Stimulated activated CD8-positive, alpha-beta memory T cell treated with anti-CD3 and anti-CD28 coated beads, Interleukin-4, amount 100 ng/mL, for 24 hours (primary cell): Measurements from ENCODE around the gene FGGY.
"Not testable (repeated sequence)": the region's sequence is repeated elsewhere in the genome, so short reads cannot be mapped to it uniquely, and the experiment has no call there.

Experiments used
- DNase-seq: peaks from one replicate; pipeline ENCODE4 v3.0.0-alpha.2; 2020; ENCODE audit warnings: low read depth

Gene FGGY

DNA sequence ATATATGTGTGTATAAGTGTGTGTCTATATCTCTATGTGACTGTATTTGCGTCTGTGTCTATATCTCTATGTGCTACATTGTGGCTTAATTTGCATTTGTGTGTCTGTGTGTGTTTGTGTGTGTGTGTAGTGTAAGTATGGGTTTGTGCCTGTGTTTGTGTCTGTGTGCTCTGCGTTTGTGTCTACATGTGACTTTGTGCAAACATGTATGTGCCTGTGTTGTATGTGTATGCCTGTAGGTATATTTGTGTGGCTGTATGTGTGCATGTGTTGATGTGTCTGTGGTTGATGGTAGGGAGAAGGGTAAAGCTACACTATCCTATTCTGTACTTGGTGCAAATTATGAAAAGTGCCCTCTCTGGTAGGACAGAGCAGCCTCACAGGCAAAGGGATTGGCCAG, 7.3 kb upstream of the FGGY start:
- no peak for DNase-seq

GRCh38 chr1:59290193-59290949, 6.5 kb upstream of the FGGY start:
- DNase-seq: no peak

DNA sequence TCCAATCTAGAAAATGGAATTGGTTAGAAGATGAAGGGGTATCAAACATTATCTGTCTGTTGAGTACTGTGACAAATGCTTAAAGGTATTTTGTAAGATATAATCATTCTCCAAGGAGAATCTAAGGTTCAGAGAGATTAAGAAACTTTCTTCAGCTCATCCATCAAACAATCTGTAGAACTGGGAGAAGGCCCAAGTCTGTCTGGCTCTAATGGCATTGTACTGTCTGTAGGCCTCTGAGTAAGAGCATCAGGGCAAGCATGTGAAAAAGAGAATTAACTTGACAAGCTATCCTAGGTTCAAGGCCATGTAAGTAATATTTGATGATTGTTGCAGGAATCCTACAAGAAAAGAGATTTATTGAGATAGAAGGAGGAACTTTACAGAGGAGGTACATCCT, 5.3 kb upstream of the FGGY start:
- no peak for DNase-seq

DNA sequence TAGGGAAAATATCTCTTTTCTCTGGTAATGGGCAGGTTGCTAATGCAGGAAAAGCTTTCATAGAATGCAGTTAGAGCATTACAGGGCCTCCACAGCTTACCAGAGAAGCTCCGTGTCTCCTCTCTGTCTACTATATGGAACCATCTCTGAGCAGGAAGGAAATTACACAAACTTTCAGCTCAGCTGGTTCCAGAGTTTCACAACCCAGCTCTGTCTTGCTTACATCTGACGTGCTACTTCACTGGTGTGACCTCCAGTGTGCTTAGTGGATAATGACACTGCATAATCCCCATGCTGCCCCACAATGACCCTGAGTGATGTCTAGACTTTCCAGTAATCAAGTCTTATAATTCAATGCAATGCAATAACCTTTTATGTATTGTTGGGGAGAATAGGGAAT, 4.3 kb upstream of the FGGY start:
- no peak for DNase-seq

DNA sequence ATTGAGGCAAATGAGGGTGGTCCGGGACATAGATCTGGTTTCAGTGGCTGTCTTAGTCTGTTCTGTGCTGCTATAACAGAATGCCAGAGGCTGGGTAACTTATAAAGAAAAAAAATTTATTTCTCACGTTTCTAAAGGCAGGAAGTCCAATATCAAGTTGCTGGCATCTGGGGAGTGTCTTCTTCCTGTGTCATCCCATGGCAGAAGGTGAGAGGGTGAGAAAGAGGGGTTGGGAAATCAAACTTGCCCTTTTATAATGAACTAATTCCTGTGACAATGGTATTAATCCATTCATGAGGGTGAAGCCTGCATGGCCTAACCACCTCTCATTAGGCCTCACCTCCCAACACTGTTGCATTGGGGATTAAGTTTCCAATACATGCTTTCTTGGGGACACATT, 3.7 kb upstream of the FGGY start:
- no peak for DNase-seq

DNA sequence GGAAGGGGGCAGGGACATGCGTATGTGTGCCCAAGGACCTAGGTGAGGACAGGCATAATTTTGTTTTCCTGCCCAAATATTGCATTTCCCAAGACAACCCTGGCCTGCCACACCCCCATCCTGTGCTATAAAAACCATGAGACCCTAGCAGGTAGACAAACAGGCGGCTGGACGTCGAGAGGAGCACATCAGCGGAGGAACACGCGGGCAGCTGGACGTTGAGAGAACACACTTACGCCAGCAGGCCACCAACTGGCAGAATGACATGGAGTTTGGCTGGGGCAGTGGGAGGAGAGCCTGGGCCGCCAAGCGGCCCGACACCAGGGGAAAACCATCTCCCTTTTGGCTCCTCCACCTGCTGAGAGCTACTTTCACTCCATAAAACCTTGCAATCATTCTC, 3.0 kb upstream of the FGGY start:
- no peak for DNase-seq

DNA sequence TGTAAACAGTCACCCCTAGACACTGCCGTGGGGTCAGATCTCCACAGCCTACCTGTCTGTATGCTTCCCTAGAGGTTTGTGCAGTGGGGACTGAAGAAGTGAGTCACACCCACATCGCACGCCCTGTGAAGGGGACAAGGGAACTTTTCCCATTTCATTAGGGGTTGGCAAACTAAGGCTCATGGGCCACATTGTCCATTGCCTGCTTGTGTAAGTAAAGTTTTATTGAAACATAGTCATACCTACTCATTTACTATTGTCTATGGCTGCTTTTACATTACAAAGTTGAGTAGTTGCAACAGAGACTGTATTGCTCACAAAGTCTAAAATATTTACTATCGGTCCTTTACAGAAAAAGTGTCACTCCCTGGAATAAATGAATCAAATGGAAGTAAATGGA, 2.5 kb upstream of the FGGY start:
- no peak for DNase-seq

GRCh38 chr1:59295618-59296017, 1.3 kb upstream of the FGGY start:
- no peak for DNase-seq

GRCh38 chr1:59298026-59298583, 1.2 kb downstream of the FGGY start:
- no peak for DNase-seq

DNA sequence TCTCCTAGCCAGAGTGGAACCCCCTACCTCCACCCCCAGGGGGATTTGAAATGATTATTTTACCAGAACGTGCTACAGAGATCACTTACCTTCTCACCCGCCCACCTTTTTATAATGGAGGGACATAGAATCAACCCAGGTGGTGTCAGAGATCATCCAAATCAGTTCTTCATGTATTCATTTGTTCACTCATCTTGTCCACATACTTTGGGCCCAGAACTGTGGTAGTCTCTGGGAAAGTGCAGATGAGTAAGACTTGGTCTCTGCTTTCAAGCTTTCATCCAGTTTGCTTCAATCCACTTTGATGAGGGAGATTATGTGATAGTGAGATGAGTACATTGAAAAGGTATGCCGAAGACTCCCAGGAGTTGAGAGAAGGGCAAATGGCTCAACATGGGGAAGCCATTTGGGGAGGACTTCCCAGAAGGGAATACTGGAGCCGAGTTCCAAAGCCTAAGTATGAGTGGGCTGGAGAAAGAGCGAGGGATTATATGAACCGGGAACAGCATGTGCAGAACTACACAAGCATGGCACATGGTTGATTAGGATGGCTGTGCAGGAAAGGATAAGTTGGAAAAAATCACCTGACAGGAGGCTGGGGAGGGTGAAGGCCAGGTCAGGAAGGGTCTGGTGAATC, 1.9 kb downstream of the FGGY start:
- no peak for DNase-seq

DNA sequence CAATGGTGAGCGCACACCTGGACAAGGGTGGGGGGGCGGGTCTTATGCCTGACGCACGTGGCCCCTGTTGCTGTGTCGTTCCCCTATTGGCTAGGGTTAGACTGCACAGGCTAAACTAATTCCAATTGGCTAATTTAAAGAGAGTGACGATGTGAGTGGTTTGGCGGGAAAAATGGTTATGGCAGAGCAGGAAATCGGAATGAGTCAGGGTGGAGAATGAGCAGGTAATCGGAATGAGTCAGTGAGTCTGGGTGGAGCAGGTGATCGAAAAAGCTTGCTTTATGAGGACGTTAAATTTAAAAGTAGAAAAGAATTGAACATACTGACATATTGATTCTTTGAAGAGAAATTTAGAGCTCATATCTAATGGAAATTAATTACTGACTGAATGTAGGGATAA, 2.8 kb downstream of the FGGY start:
- DNase-seq: not testable (repeated sequence)

DNA sequence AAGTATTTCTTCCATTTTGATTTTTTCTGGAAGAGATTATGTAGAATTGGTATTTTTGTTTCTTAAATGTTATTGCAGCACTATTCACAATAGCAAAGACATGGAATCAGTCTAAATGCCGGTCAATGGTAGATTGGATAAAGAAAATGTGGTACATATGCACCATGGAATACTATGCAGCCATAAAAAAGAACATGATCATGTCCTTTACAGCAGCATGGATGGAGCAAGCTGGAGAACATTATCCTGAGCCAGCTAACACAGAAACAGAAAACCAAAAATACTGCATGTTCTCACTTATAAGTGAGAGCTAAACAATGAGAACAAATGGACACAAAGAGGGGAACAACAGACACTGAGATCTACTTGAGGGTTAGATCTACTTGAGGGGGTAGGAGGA, 5.4 kb downstream of the FGGY start:
- DNase-seq: no peak

- no peak for DNase-seq
These were observed 6.0 kb downstream of the FGGY start for GRCh38 chr1:59302871-59303270.

DNA sequence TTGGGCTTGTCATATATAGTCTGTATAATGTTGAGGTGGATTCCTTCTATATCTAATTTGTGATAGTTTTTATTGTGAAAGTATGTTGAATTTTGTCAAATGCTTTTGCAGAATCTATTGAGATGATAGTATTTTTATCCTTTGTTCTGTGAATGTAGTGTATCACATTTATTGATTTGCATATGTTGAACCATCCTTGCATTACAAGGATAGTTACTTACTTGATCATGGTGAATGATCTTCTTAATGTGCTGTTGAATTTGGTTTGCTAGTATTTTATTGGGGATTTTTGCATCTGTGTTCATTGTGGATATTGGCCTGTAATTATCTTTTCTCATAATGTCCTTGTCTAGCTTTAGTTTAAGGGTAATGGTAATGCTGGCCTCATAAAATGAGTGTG, 8.3 kb downstream of the FGGY start:
- no peak for DNase-seq

DNA sequence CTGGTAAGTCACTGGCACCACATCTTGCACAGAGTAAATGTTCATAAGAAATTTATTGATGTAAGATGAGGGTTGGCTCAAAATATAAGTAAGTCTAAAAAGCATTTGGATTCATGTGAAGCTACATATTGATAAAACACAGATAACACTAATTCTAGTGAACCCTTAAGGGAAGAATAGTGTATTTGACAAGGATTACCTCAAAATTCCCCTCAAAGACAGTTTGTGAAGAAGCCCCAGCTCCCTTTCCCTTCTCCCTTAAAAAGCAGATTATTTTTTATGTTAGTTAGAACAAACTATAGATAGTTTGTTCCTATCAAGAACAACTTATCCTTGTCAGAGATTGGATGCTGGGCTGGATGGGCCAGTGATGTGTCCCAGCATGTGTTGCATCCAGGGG, 10.7 kb downstream of the FGGY start:
- no peak for DNase-seq

DNA sequence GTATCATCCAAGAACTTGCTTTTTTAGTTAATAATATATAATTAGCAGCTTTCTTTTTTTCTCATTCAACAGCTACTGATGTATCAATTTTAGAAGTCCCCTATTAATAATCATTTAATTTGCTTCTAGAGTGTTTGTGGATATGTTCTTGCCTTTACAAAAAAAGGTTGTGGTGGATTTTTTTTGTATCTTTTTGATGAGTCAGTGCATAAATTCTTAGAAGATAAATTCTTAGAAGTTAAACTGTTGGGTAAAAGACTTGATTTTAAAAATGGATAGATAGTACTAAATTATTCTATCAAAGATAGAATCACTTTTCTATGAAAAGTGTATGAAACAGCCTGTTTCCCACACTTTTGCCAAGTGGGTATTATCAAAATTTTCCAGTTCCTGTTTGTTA, 11.9 kb downstream of the FGGY start:
- no peak for DNase-seq

- no peak for DNase-seq
These were observed 12.5 kb downstream of the FGGY start for GRCh38 chr1:59309392-59309791.

DNA sequence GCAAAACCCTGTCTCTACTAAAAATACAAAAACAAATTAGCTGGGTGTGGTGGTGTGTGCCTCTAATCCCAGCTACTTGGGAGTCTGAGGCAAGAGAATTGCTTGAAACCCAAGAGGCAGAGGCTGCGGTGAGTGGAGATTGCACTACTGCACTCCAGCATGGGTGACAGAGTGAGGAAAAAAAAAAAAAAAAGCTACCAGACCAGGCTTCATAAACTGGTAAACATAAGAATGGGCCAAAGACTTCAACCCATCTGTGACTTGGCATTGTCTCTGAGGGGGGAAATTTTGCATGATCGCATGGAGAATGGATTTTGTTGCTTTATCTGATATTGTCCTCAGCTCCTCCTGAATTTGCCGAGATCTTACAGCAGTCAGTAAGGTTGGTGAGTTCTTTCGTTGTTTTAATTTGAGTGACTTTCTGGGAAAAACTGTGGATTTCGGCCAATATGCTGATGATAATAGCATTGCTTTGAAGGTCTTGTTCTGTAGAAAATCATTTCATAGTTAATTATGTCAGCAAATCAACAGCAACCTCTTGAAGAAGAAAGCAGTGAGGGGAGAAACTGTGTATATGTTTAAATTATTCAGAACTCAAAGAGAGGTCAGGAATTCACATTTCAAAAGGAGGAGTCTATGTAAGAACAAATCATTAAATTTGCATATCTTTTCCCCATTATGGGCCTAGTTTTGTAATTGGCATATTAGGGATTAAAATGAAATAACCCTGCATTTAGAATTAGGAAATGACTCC, 13.1 kb downstream of the FGGY start:
- no peak for DNase-seq

GRCh38 chr1:59310549-59311250, 13.8 kb downstream of the FGGY start:
- no peak for DNase-seq

DNA sequence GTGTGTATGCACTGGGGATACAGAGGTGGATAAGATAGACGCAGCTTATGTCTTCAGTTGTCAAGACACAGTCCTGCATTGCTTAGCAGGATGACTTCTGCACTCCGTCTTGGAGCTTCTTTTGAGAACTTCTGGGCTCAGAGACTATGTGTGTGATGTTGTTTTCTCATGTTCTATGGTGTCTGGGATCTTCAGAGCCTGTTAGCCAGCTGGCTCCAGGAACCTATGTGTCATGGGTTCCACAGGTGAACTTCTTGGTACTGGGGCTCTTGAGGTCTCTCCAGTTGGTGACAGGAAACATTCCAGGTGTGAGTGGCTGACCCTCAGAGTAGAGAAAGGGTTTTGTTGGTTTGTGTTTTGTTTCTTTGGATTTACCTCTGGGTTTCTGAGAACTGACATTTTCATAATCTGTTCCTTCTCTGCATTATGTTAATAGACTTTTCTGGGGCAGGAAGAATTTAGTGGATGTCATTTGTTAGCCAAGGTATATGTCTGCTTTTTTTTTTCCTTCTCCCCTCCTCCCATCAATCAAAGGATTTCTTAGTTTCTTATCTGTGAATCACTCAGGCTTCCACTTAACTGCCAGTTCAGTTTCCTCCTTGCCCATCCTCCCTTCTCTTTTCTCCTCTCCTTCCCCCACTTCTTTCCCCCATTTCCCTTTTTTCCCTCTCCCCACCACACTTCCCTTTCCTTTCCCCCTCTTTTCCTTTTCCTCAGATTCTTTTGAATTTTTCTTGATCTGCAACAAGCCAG, 18.1 kb downstream of the FGGY start:
- DNase-seq: no peak
